Measurements from ENCODE around the gene NECTIN2.
"Not testable (repeated sequence)": the region's sequence is repeated elsewhere in the genome, so short reads cannot be mapped to it uniquely, and the experiment has no call there.

NECTIN2 gene

DNA sequence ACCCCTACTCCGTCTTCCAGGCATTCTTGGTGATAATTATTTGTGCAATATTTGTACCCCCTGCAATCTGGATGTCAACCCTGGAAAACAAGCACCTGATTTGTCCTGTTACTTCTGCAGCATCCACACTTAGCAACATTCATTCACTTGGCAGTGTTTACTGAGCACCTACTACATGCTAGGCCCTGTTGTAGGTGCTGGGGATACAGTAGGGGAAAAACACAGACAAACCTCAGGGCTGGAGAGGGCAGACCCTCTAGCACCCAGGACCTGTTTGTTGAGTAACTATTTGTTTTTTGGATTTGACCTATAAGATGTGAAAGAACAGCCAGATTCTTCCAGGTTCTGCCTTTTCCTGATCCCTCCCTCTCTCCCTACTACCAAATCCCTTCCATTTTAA lies 9.5 kb downstream of the NECTIN2 start:
- no peak for DNase-seq

DNA sequence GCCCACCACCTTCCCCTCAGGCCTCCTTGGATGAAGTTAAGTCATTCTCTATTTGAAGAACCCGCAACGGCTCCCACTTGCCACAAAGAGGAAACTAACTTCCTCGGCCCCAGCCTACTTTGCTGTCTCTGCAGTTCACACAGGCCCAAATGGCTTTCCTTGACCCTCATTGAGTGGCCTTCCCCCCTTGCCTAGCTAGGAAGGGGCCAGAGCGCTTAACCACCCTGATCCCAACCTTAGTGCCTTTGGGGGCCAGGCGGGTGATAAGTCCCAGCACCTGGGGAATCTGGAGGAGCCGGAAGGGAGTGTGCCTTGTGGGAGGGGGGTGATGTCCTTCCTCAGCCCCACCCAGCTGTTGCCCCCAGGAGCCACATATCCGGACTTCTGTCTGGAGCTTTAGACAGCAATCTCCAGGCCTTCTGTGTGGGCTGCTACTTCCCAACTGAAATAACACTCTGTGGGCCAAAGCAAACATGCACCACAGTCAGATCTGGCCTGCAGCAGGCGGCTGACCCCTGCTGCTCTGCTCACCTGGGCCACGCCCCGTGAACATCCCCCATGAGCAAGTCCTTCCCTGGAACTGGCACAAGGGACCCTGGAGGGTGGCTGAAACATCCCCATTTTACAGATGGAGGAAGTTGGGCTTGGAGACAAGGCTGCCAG lies 10.5 kb downstream of the NECTIN2 start:
- no peak for DNase-seq

DNA sequence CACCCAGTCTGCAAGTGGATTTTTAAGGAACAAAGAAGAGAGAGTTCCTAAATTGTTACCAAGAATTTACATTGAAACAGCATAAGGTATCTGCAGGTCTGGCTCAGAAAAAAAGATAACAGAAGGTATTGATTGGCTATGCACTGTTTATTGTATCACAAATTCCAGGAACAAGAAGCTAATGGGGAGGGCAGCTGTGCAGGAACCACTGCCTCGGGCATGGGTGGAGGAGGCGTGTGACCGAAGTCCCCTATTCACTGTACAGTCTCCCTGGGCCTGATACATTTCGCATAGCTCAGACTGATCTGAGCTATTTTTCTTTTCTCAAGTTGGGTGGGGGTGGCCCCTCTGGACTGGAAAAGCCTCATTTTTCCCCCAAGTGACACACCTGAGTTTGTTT lies 11.7 kb downstream of the NECTIN2 start:
- DNase-seq: no peak

DNA sequence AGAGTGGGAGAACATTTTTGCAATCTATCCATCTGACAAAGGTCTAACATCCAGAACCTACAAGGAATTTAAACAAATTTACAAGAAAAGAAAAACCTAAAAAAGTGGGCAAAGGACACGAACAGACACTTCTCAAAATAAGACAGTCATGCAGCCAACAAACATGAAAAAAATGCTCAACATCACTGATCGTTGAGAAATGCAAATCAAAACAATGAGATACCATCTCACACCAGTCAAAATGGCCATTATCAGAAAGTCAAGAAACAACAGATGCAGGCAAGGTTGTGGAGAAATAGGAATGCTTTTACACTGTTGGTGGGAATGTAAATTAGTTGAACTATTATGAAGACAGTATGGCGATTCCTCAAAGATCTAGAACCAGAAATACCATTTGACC lies 15.5 kb downstream of the NECTIN2 start:
- not testable (repeated sequence) for DNase-seq

DNA sequence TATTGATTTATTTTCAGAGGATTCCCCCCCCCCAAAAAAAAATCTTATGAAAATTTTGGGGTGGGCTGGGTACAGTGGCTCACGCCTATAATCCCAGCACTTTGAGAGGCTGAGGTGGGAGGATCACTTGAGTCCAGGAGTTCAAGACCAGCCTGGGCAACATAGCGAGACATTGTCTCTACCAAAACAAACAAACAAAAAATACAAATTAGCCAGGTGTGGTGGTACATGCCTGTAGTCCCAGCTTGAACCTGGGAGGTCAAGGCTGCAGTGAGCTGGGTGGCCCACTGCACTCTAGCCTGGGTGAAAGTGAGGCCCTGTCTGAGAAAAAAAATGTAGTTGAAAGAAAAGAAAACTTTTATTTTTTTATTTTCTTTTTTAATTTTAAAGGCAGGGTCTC lies 17.9 kb downstream of the NECTIN2 start:
- DNase-seq: no peak

DNA sequence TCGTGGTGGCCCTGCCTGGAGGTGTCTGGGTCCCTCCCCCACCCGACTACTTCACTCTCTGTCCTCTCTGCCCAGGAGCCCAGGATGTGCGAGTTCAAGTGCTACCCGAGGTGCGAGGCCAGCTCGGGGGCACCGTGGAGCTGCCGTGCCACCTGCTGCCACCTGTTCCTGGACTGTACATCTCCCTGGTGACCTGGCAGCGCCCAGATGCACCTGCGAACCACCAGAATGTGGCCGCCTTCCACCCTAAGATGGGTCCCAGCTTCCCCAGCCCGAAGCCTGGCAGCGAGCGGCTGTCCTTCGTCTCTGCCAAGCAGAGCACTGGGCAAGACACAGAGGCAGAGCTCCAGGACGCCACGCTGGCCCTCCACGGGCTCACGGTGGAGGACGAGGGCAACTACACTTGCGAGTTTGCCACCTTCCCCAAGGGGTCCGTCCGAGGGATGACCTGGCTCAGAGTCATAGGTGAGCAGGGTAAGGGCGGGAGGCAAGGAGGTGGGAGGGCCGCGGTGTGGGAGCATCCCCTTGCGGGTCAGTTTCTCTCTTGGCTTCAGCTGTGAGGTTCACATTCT lies 19.2 kb downstream of the NECTIN2 start:
- no peak for DNase-seq

DNA sequence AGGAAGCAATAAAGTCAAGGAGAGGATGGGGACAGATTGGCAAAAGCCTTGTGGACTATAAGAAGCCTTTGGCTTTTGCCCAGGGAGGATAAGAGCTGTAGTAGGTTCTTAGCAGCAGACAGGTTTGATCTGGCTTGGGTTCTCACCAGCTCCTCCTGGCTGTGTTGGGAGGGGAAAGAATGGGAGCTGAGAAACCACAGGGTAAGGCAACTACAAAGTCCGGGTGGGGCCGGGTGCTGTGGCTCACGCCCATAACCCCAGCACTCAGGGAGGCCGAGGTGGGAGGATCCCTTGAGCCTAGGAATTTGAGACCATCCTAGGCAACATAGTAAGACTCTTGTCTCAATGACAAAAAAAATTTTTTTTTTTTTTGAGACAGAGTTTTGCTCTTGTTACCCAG lies 20.6 kb downstream of the NECTIN2 start:
- DNase-seq: no peak

DNA sequence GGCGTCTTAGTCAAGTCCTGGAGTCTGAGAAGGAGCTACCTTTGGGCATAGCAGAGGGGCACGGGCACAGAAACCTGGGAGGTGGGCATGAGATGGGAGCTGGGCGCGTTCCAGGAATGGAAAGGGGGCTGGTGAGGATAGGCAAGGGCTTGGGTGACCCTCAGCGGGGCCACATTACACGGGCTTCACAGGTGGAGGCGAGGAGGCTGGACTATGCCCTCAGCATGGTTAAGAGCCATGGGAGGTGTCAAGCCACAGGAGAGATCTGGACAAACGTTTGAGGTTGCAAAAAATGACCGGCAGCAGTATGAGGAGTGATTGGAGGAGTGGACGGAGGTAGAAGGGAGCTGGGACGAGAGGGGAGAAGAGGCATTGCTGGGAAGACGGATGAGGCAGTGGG lies 21.5 kb downstream of the NECTIN2 start:
- DNase-seq: no peak

DNA sequence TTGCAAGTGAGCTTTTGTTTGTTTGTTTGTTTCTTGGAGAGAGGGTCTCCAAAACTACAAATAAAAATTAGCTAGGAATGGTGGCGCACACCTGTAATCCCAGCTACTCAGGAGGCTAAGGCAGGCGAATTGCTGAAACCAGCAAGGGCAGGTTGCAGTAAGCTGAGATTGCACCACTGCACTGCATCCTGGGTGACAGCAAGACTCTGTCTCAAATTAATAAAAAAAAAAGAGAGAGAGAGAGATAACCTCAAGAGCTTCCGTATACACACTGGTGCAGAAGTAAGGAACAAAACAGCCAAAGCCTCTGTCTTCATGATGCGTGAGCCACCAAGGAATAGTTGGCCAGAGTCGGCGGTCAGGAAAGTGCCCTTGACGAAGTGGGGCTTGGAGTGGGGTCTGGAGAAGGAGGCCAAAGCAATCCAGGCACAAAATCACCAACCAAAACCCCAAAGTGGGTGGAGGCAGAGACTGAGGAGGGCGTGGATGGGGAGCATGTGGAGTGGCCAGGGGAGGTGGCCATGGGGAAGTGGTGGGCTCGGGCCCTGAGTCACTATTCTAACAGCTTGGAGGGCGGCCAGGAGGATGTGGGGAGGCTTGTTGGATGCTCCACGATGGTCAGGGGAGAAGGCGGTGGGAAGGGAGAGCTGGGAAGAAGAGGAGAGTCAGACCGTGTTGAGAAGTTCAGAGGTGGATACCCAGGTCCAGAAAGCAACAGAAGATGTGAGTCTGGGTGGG lies 23.8 kb downstream of the NECTIN2 start:
- no peak for DNase-seq

DNA sequence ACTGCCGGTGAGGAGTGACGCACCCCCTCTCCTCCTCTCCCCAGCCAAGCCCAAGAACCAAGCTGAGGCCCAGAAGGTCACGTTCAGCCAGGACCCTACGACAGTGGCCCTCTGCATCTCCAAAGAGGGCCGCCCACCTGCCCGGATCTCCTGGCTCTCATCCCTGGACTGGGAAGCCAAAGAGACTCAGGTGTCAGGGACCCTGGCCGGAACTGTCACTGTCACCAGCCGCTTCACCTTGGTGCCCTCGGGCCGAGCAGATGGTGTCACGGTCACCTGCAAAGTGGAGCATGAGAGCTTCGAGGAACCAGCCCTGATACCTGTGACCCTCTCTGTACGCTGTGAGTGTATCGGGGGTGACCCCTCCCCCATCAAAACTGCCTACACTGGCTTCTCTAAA lies 25.7 kb downstream of the NECTIN2 start:
- no peak for DNase-seq

DNA sequence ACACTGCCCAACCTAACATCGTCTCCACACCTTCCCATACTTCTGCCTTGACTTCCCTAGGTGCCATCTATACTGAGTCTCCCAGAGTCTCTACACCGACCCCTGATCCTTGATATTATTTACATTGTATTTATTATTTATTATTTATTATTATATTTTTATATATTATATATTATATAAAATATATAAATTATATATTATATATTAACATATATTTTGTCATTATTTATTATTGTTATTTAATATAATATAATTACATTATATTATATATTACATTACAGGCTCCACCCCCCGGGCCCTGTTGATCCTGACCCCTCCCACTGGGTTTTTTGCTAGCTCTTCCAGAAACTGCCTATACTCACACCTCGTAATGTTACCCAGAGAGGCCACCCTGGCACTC lies 26.6 kb downstream of the NECTIN2 start:
- no peak for DNase-seq

DNA sequence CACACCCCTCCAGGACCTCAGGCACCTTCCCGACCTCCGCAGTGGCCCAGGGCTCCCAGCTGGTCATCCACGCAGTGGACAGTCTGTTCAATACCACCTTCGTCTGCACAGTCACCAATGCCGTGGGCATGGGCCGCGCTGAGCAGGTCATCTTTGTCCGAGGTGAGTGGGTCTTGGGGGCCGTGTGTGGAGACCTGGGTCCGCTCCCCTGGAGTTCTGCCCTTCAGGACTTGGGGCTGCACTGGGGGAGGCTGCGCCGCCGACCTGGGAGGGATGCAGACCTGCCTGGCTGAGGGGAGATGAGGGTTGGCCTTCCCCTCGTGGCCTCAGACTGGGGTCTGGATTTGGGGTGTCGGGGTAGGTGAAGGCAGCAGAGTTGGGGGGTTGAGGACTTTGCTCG lies 28.2 kb downstream of the NECTIN2 start:
- DNase-seq: no peak

DNA sequence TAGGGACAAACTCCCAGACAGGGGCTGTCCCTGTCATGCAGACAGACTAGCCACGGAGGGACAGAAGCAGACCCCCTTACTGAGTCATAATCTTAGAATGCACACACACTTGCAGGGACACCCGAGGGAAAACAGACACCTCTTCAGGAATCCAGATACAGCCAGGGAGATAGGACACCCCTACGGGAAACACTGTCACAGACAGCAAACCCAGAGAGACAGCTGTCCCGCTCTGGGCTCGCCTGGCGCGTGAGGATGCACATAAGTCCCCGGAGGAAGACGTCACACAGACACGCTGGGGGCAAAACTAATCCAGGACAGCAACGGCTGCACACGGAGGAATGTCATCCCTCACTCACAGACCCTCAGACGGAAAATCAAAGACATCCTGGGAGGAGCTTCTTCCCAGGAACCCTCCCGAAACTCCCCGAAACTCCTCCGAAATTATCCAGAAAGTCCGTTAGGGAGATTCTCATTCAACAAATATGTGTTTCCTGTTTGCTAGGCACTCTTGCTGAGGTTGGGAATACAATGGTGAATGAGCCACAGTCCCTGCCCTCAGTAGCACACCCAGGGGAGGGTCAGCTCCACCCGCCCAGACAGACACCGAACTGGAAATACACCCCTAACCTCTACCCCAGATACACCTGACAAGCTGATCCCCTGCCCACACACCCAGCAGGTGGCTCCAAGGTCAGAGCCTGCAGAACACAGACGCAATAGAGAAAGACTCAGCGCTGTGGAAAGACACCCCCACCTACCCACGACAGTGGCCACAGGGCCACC lies 29.8 kb downstream of the NECTIN2 start:
- peak; percentile 18 to 46 for DNase-seq

DNA sequence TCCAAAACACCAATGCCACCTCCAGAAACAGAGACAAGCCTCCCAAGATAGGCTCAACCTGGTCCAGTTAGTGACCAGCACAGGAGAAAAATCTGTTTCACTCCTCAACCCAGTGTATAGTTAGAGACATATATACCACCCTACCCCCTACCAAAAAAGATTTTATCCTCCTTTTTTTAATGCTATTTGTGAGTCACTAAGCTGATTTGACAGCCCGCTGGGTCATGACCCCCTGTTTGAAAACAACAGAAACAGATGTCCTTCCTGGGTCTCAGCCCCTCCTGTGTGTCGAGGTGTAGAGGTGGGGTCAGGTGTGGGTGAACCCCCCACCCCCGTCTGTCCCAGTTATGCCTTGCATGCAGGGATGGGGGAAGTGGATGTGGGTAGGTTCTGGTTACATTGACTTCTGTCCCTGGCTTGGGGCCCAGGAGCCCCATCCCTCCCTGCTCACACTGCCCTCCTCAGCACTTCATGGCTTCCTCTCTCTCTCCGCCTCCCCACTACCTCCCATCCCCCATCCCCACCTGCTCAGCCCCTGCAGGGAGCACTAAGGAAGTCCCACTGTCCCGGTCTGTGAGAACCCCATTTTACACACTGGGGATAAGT lies 30.9 kb downstream of the NECTIN2 start:
- no peak for DNase-seq

DNA sequence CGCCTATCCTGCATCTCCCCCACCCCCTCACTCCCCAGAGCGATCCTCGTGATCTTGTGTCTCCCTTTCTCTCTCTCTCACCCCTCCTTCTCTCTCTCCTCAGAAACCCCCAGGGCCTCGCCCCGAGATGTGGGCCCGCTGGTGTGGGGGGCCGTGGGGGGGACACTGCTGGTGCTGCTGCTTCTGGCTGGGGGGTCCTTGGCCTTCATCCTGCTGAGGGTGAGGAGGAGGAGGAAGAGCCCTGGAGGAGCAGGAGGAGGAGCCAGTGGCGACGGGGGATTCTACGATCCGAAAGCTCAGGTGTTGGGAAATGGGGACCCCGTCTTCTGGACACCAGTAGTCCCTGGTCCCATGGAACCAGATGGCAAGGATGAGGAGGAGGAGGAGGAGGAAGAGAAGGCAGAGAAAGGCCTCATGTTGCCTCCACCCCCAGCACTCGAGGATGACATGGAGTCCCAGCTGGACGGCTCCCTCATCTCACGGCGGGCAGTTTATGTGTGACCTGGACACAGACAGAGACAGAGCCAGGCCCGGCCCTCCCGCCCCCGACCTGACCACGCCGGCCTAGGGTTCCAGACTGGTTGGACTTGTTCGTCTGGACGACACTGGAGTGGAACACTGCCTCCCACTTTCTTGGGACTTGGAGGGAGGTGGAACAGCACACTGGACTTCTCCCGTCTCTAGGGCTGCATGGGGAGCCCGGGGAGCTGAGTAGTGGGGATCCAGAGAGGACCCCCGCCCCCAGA lies 32.2 kb downstream of the NECTIN2 start:
- DNase-seq: no peak

DNA sequence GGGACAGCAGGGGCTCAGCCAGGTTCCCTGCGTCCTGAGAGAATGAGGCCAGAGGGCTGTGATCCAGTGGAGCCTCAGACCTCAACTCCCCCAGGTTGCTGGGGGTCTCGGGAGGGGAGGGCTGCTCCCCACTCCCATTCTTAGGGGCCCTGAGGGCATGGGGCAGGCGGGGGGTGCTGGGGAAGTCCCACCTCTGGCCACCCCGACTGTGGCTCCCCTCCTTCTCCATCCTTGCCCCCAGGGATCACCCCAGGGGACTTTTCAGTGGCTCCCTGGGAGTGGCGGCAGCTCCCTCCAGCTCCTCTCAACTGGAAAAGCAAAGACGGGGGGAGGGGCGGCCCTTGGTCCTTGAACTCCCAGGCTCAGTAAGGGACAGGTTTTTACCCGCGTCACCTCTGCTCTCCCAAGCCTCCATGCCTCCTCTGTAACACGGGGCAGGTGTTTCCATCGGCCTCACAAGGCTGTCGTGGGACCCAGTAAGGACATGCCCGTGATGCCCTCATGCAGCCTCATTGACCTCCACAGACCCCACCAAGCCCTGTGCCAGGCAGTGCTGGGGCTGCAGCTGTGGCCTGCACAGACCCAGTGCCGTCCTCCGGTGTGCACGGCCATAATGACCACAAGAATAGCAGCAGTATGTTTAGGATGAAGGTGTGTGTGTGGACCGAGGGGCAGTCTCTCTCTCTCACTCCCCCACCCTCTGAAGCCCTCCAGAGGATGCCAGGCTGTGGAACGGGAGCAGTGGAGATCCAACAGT lies 33.4 kb downstream of the NECTIN2 start:
- no peak for DNase-seq

DNA sequence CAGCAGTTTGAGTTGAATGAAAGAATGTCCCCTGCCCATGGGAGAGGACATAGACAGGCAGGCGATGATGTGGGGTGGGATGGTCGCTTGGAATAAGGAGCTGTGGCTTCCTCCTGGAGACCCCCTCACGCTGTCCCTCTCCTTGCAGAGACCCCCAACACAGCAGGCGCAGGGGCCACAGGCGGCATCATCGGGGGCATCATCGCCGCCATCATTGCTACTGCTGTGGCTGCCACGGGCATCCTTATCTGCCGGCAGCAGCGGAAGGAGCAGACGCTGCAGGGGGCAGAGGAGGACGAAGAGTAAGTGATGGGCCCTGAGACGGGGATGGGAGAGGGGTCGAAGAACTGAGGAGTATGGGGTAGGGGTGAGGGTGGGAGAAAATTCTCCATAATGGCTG lies 36.0 kb downstream of the NECTIN2 start:
- no peak for DNase-seq

DNA sequence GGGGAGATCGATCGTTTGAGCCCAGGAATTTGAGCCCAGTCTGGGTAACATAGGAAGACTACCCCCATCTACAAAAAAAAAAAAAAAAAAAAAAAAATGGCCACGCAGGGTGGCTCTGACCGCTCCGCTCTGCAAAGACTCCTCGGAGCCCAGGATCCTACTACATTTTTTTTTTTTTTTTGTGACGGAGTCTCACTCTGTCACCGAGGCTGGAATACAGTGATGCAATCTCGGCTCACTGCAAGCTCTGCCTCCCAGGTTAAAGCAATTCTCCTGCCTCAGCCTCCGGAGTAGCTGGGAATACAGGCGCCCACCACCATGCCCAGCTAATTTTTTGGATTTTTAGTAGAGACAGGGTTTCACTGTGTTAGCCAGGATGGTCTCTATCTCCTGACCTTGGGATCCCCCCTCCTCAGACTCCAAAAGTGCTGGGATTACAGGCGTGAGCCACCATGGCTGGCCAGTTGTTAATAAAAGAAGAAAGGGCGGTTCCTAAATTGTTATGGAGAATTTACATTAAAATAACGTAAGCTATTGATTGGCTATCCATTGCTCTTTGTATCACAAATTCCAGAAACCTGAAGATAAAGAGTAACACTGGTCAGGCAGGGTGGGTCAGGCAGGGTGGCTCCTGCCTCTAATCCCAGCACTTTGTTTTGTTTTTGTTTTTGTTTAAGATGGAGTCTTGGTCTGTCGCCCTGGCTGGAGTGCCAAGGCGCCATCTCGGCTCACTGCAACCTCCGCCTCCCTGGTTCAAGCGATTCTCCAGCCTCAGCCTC lies 36.7 kb downstream of the NECTIN2 start:
- not testable (repeated sequence) for DNase-seq

DNA sequence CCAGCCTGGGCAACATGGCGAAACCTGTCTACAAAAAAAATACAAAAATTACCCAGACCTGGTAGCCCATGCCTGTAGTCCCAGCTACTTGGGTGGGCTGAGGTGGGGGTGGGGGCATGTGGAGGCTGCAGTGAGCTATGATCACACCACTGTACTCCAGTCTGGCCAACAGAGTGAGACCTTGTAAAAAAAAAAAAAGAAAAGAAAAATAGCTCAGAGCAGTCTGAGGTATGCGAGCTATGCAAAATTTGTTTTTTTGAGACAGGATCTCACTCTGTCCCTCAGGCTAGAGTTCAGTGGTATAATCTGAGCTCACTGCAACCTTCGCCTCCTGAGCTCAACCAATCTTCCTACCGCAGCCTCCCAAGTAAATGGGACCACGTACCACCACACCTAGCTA lies 37.8 kb downstream of the NECTIN2 start:
- DNase-seq: no peak

DNA sequence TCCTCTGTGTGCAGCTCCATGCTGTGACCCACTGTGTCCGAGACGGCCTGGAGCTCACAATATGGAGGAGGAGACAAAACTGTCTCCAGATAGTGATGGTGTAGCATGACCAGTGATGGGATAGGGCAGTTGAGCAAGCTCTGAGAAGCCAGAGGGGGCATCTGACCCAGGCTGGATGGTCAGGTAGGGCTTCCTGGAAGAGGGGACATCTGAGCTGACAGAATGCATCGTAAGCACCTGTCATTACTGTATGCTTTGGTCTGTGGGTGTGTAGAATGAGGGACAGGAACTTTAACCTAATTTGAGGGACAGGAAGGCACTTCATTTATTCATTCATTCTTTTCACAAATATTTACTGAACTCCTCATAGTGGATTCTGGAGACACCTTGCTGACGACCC lies 38.5 kb downstream of the NECTIN2 start:
- no peak for DNase-seq

DNA sequence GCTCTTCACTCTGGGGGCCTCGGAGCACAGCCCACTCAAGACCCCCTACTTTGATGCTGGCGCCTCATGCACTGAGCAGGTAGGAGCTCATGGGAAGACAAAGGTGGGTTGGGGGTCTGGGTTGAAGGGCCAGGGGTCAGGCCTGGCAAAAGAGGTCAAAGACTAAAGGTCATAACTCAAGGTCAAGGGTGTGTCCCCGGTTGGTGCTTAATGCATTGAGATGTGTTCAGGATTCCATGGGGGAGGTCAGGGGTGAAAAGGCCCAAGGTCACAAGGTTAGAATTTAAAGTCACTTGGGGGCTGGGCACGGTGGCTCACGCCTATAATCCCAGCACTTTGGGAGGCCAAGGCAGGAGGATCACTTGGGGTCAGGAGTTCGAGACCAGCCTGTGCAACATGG lies 40.0 kb downstream of the NECTIN2 start:
- DNase-seq: no peak
